ENCODE measurements around the gene INPP5F. TPM values are rescaled to one million over a fixed set of nuclear protein-coding genes. Genes with fewer than 3 reads are reported as not detected.
A peak's percentile ranks its signal among the peaks of the same experiment; 100 is the strongest.

The INPP5F gene
- total RNA-seq, 1 experiment from 2014 or later, result 145 TPM

DNA sequence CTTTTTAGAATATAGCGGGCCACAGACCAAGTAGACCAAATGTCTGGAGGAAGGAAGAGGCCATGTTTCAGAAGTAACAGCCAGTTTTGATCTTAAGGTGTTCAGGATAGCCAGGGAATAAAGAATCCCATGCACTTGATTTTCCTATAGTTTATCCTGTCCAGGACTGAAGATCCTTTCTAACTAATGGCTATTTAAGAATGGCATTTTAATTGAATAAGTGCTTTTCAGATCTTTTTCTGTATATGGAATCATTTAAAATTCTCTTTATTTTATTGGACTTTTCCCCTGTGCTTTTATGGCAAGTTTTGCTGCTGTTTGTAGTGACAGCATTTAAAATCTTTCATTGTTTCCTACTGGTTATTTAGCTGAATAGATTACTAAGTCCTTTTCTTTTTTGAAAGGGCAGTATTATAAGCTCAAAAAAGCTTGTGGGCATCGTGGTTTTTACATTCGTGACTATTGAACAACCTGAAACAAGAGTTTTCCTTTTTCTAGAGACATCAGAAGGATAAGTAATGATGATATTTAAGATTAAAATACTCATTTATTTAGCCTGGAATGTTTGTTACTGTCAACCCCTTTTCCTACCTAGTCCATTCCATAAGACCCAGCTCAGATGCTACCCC is 2.4 kb downstream of the INPP5F start:
- DNase-seq (ENCODE audit: low read depth, low spot score), result no peak
- in situ Hi-C loops (cut with HindIII; ENCODE audit: low pct_unique_long_range_greater_than_20kb, low sequenced_read_pairs), result no loop called here

DNA sequence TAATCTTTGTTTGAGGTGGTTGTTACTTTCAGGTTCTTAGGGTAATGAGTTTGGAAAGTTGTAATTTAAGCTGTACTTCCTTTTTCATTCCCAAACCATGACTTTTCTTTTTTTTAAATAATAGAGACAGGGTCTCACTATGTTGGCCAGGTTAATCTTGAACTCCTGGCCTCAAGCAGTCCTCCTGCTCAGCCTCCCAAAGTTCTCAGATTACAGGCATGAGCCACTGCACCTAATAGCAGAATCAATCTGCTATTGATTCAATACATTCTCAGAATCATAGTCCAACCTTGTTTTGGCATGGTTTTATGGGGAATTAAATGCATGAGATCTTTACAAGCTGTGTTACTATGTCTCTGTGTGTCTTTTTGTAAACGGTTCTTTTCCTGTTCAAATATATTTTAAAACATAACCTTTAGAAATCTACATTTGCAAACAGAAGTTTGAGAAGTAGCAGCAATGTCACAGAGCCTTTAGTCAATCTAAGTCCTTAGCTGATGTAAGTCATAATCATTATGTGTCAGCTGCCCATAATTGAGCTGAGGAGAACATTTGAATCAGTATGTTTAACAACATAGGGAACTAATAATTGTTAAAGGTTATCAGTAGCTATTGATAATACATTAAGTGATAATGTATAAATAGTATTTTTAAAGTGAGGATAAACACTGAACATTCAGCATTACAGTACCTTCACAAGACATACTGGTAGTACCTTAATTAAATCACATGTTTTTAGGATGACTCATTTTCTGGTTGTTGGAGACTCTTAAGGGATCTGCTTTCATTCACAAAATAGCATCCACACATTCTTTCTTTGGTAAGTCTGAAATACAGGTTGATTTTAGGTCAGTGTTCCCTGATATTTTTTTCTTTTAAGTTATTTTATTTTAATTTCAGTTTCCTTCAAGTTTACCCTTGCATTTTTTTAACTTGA is 8.8 kb downstream of the INPP5F start:
- in situ Hi-C loops (cut with HindIII; ENCODE audit: low pct_unique_long_range_greater_than_20kb, low sequenced_read_pairs), result no loop called here
- DNase-seq (ENCODE audit: low read depth, low spot score), result peak; percentile 44

DNA sequence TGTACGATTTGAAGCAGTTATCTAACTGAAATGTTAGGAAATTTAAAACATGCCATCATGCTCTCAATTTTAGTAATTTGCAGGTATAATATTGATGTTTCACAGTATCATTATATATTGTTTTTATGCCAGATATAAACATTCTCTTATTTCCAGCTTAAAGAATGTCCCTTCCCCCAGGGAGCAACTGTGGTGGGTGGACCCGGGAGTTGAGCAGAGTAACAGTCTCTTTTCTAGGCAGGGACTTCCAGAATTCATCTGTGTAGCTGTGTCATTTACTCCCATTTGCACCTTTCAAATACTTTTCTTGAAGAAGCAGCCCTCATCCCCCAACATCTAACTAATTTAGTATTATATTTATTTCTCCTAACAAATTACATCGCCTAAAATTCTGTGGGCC is 9.6 kb downstream of the INPP5F start:
- no peak for DNase-seq (ENCODE audit: low read depth, low spot score)
- in situ Hi-C loops (cut with HindIII; ENCODE audit: low pct_unique_long_range_greater_than_20kb, low sequenced_read_pairs), result no loop called here

DNA sequence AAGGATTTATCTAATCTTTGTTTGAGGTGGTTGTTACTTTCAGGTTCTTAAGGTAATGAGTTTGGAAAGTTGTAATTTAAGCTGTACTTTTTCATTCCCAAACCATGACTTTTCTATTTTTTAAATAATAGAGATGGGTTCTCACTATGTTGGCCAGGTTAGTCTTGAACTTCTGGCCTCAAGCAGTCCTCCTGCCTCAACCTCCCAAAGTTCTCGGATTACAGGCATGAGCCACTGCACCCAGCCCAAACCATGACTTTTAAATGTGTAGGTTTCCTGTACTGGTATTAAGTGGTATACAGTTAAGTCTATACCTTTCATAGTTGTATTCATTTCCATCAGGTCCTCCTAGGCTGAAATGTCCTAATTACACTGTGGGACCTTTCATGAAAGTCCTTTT is 10.4 kb downstream of the INPP5F start:
- DNase-seq (ENCODE audit: low read depth, low spot score), result no peak
- in situ Hi-C loops (cut with HindIII; ENCODE audit: low pct_unique_long_range_greater_than_20kb, low sequenced_read_pairs), result no loop called here

DNA sequence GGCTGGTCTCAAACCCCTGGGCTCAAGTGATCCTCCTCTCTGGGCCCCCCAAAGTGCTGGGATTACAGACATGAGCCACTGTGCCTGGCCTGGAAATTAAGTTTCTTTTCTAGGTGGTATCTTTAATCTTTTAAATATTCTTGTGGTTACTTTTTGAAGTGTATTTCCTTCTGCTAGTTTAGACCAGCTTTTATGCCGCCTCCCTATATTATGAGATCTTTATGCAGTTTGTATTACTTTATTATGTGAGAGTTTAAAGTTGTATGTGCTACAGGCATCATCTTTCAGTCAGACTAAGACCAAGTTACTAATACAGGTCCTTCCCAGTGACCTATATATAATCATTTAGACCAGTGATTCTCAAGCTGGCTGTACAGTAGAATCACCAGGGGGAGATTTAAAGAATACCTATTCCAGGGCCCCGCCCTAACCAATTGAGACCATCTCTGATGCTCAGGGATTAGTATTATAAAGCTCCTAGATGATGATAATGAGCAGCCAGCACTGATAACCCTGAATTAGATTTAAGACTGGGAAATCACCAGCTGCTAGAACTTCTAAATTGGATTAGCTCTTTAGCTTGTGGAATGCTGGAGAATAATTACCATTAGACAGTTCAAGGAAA is 11.3 kb downstream of the INPP5F start:
- in situ Hi-C loops (cut with HindIII; ENCODE audit: low pct_unique_long_range_greater_than_20kb, low sequenced_read_pairs), result no loop called here
- no peak for DNase-seq (ENCODE audit: low read depth, low spot score)

DNA sequence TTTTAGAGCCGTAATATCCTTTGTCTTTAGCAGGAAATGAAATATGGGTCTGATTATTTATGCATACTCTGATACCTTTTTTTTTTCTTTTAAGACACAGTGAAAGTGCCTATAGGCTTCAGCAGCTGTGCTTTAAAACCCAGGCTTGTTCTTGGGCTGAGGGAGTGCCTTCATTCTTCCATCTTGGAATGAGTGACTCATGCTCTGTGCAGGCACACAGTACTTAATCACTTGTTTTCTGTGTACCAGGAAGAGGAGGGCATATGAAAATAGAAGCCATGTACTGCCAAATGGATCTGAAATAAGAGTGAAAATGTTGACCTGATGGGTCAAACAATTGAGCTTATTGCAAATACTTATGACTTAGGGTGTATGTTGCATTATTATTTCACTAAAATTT is 12.0 kb downstream of the INPP5F start:
- peak; percentile 77 for DNase-seq (ENCODE audit: low read depth, low spot score)
- in situ Hi-C loops (cut with HindIII; ENCODE audit: low pct_unique_long_range_greater_than_20kb, low sequenced_read_pairs), result no loop called here

DNA sequence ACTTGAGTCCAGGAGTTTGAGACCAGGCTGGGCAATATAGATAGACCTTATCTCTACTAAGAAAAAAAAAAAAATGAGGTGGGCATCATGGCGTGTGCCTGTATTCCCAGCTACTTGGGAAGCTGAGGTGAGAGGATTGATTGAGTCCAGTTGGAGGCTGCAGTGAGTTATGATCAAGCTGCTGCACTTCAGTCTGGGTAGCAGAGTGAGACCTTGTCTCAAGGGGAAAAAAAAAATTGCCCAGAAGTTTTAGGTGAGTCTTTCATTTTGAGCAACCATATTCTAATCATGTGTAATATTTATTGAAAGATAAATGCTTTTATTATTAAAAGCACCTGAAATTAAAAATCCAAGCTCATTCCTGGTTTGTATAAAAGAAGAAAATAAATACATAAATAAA is 13.1 kb downstream of the INPP5F start:
- DNase-seq (ENCODE audit: low read depth, low spot score), result no peak
- in situ Hi-C loops (cut with HindIII; ENCODE audit: low pct_unique_long_range_greater_than_20kb, low sequenced_read_pairs), result no loop called here

DNA sequence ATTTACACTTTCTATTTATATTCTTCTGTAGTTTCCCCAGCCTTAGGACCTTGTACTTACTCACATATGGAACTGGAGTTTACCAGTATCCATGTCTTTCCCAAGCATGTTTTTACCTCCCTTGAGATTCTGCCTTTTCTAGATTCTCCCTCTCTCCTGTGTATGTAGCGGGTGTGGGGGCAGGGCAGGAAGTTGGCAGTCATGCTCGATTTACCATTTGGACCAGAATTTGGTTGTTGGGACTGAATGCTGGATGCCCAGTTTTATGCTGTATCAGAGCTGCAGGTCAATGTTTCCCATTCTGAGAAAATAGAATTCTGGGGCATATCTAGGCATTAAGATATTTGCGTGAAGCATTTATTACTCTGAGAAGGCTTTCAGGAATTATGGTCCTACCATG is 14.2 kb downstream of the INPP5F start:
- in situ Hi-C loops (cut with HindIII; ENCODE audit: low pct_unique_long_range_greater_than_20kb, low sequenced_read_pairs), result no loop called here

DNA sequence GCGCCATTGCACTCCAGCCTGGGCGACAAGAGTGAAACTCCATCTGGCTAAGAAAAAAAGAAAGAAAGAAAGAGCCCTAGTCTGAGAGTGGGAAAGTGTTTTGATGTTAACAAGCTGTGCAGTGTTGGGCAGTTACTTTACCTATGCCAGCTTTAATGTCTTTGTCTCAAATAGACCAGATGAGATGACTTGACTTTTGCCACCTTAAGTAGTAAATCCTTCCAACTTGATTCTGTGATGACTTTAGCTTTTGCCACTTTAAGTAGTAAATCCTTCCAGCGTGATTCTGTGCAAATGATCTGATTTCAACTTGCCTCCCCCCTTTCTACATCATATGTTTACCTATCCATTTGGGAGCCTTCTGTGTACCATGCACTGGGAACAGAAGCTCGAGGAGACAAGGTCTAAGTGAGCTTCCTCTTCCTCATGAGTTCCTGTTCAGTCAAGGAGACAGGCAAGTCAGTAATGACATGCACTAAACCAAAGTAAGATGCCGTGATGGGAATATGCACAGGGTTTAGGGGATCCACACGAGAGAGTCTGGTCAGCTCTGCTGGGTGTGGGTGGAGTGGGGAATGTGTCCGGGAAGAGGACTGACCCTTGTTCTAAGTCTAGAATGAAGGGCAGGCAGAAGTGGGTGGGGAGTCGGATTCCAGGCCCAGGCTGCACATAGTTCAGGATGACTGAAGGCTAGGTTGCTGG is 17.2 kb downstream of the INPP5F start:
- in situ Hi-C loops (cut with HindIII; ENCODE audit: low pct_unique_long_range_greater_than_20kb, low sequenced_read_pairs), result no loop called here
- DNase-seq (ENCODE audit: low read depth, low spot score), result peak; percentile 16

More for the DNA sequence above, 14.2 kb downstream of the INPP5F start:
- no peak for DNase-seq (ENCODE audit: low read depth, low spot score)

DNA sequence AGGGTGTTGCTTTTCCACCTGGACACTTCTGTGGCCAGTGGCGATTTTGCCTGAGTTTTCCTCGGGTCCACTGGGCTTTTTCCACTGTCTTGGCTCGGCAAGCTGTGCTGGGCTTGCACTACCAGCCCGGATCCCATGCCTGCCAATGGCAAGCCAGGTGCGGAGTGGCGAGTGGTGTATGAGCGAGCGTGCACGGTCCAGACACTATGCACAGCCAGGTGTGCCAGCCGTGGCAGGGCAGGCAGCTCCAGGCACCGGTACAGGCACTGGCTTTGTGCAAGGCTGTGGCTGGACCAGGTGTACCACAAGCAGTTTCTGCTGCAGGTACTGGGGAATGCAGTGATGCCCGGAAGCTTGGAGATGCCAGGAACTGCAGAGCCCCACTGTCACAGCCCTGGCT is 22.1 kb downstream of the INPP5F start:
- in situ Hi-C loops (cut with HindIII; ENCODE audit: low pct_unique_long_range_greater_than_20kb, low sequenced_read_pairs), result no loop called here
- DNase-seq (ENCODE audit: low read depth, low spot score), result no peak

DNA sequence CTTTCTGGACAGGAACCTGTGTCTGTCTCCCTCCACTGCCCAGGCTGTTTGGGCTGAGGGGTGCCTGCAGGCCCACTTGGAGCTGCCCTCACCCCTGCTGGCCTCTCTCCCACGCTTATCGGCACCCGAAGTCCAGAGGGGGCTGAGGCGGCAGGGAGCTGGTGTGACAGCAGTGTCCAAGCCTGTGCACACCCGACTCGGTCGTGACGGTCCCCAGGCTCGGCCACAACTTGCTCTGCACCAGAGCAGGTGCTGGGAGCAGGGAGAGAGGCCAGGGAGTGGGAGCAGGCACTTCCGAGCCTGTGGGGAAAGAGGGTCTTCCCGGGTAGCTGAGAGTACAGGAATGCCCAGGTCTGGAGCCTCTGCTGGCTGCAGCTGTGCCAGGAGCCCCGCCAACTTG is 23.0 kb downstream of the INPP5F start:
- DNase-seq (ENCODE audit: low read depth, low spot score), result no peak
- in situ Hi-C loops (cut with HindIII; ENCODE audit: low pct_unique_long_range_greater_than_20kb, low sequenced_read_pairs), result no loop called here

DNA sequence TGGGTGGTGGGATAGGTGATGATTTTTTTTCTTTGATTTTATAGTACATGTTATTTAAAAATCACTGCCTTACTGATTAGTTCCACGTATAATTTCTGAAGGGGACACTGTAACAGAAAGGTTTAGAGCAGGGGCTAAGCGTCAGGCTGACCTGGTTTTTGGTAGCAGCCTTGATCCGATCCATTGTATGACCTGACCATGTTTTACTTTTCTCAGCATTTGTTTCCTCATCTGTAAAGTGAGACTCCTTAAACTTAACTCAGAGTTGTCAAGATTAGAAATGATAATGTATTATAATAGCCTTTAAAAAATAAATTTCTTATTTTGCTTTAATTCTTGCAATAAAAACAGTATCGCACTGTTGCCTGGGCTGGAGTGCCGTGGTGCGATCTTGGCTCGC is 23.6 kb downstream of the INPP5F start:
- in situ Hi-C loops (cut with HindIII; ENCODE audit: low pct_unique_long_range_greater_than_20kb, low sequenced_read_pairs), result no loop called here
- DNase-seq (ENCODE audit: low read depth, low spot score), result no peak

DNA sequence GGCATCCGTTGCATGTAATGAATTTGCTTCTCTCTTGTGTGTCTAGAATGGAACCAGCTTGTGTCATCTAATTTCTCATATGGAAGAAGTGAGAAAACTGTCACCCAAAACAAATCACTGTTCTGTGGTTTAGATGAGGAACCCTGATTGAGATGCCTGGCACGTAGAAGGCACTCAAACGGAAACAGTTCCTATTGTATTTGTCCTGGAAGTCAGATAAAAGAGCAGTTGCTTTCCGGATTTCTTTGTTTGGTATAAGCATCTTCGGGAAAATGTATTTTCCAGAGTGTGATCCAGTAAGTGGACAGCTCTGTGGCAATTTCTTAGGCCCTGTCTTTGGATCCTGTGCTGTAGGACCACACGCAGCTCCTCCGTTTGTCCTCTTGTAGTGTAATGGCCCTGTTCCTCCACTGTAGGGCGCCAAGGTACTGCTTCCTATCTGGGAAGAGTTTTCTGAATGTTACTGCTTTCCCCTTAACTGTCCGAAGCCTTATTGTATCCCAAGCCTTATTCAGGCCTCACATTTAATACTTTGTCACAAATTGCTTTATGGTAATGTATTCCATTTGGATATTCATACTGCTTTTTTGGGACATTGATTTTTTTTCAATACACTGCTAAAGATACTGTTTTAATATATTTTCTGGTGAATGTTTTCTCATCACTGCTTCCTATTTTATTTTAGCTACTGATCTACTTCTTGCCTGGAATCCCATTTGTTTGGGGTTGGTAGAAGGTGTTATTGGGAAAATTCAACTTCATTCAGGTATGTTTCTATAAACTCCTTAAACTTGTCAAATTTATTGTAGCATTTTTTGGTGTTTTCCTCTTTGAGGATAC is 24.8 kb downstream of the INPP5F start:
- in situ Hi-C loops (cut with HindIII; ENCODE audit: low pct_unique_long_range_greater_than_20kb, low sequenced_read_pairs), result no loop called here
- peak; percentile 85 for DNase-seq (ENCODE audit: low read depth, low spot score)

DNA sequence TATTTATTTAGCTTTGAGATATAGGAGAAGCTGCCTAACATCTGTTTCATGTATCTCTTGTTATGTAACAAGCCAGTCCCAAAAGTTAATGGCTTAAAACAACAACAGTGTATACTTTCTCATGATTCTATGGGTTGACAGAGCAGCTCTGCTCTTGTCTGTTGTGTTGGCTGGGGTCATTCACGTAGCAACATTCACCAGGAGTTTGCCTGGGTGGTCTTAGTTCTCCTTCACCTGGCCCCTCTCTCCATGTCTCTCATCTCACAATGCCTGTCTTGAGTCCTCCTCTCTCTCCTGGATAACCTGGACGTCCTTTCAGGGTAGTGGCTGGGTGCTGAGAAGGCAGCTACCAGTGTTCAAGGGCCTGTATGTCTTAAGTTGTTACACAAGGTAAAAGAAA is 27.5 kb downstream of the INPP5F start:
- no peak for DNase-seq (ENCODE audit: low read depth, low spot score)
- in situ Hi-C loops (cut with HindIII; ENCODE audit: low pct_unique_long_range_greater_than_20kb, low sequenced_read_pairs), result no loop called here

DNA sequence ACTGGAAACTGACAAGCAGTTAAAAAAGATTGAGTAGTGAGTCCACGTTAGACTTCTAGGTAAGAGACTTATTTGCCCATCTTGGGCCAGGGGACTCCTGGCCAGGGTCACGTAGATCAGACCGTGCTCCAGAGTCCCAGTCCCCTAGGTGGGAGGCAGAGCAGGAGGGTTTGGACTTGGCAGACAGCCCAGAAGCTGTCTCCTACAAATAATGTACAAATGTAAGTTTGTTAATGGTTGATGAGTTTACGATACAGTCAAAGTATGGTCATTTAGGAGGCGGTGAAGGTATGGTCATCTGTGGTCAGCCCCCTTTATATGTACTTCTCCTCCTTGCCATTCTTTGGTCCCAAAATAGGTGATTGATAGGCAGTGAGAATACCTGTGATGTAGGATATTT is 28.2 kb downstream of the INPP5F start:
- in situ Hi-C loops (cut with HindIII; ENCODE audit: low pct_unique_long_range_greater_than_20kb, low sequenced_read_pairs), result no loop called here

DNA sequence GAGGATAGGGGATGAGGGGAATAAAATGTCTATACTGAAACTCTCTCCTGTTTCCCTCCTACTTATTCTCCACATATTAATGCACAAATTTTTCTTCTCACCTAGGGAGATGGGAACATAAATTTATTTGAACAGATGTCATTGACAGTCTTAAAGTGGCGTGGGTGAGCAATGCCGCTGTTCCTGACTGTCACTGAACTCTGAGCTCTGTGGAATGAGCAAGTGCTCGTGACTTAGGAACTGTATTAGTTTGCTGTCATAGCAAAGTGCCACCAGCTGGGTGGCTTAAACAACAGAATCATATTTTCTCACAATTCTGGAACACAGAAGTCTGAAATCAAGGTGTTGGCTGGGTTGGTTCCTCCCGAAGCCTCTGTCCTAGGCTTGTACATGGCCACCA is 29.1 kb downstream of the INPP5F start:
- in situ Hi-C loops (cut with HindIII; ENCODE audit: low pct_unique_long_range_greater_than_20kb, low sequenced_read_pairs), result no loop called here
- no peak for DNase-seq (ENCODE audit: low read depth, low spot score)

More for the DNA sequence above, 28.2 kb downstream of the INPP5F start:
- no peak for DNase-seq (ENCODE audit: low read depth, low spot score)

DNA sequence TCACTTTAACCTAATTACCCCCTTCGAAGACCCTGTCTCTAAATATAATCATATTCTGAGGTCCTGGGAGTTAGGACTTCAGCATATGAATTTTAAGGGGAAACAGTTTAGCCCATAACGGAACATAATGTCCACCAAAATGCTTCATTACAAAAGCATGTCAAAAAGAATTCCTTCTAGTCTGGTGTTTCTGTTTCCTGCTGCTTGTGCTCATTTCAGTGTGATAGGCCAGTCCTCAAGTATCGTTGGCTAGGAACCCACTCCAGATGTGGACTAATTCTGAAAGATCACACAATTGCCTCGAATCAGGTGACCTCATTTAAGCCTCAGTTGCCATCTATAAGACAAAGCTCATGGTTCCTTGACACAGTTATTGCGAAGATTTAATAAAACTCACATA is 29.6 kb downstream of the INPP5F start:
- no peak for DNase-seq (ENCODE audit: low read depth, low spot score)
- in situ Hi-C loops (cut with HindIII; ENCODE audit: low pct_unique_long_range_greater_than_20kb, low sequenced_read_pairs), result no loop called here

All from SK-MEL-5 (cell line).